H1 (cell line): ENCODE results near the gene CAMK2A. TPM values are rescaled to one million over a fixed set of nuclear protein-coding genes. Genes with fewer than 3 reads are reported as not detected.

Experiments
- CTCF ChIA-PET: fragments of 300-600 bp; sonication (Branson Sonifier 250); formaldehyde crosslinking; loops from one replicate; lab custom pipeline; 2021; ENCODE audit not compliant: partially characterized antibody; lab: Charles Lee
- POLR2A ChIA-PET: fragments of 300-600 bp; sonication (Branson Sonifier 250); formaldehyde crosslinking; loops from one replicate; lab custom pipeline; 2021; ENCODE audit warnings: inconsistent platforms; ENCODE audit not compliant: partially characterized antibody; lab: Charles Lee
- DNase-seq, 2 experiments: peaks; one replicate each; pipeline versions ENCODE4 v3.0.0 to v3.0.0-alpha.2; 2010 to 2022; ENCODE audit warnings: low spot score in 2 of 2, low read depth in 1 of 2, mixed read lengths in 1 of 2
- FAIRE-seq: peaks from 2 replicates; lab custom pipeline; 2011; peaks lifted over from hg19 to GRCh38; lab: Jason Lieb, UNC
- H2AFZ ChIP-seq: 2 replicates; pipeline ENCODE4 v1.8.1; 2012; ENCODE audit warnings: low read length, inconsistent platforms
- H2AK5ac ChIP-seq: 2 replicates; pipeline ENCODE4 v1.6.1; 2013; ENCODE audit warnings: low read depth, low read length
- H2BK120ac ChIP-seq: replicated peaks from 2 replicates; pipeline ENCODE3; 2013; ENCODE audit warnings: low read depth, low read length, inconsistent platforms
- H2BK12ac ChIP-seq: 2 replicates; pipeline ENCODE4 v1.6.1; 2013; ENCODE audit warnings: low read depth, low read length
- H2BK15ac ChIP-seq: 2 replicates; pipeline ENCODE4 v1.6.1; 2013; ENCODE audit warnings: low read length
- H2BK20ac ChIP-seq: 2 replicates; pipeline ENCODE4 v1.6.1; 2013; ENCODE audit warnings: low read length
- H2BK5ac ChIP-seq: 2 replicates; pipeline ENCODE4 v1.6.1; 2013; ENCODE audit warnings: low read depth, low read length
- H3K14ac ChIP-seq: 2 replicates; pipeline ENCODE4 v1.6.1; 2013; ENCODE audit warnings: inconsistent platforms; ENCODE audit not compliant: insufficient read length
- H3K18ac ChIP-seq: 2 replicates; pipeline ENCODE4 v1.6.1; 2013; ENCODE audit warnings: low read length; ENCODE audit errors: extremely low read depth
- H3K23ac ChIP-seq: 2 replicates; pipeline ENCODE4 v1.6.1; 2013; ENCODE audit warnings: inconsistent platforms; ENCODE audit not compliant: insufficient read length
- H3K23me2 ChIP-seq: 2 replicates; pipeline ENCODE4 v1.6.1; 2013; ENCODE audit warnings: low read depth, low read length
- H3K27ac ChIP-seq: 2 replicates; pipeline ENCODE4 v1.6.1; 2011; ENCODE audit warnings: low read depth, low read length, inconsistent platforms
- H3K27me3 ChIP-seq, 4 experiments: replicated peaks in 1 of 4; 1 replicate in 1 of 4; 2 replicates in 3 of 4; pipeline versions ENCODE4 v1.6.1 to v1.8.1; 2011 to 2013; ENCODE audit warnings: low read length in 3 of 4, mild to moderate bottlenecking in 3 of 4, inconsistent platforms in 2 of 4, mixed read lengths in 2 of 4, moderate library complexity in 1 of 4; ENCODE audit not compliant: control insufficient read depth in 3 of 4, insufficient read depth in 3 of 4; ENCODE audit errors: extremely low read depth in 1 of 4
- H3K36me3 ChIP-seq, 4 experiments: 2 replicates each; pipeline versions ENCODE4 v1.6.1 to v1.8.1; 2011 to 2013; ENCODE audit warnings: mild to moderate bottlenecking in 4 of 4, low read length in 3 of 4, moderate library complexity in 2 of 4, control low read depth in 1 of 4, inconsistent platforms in 1 of 4; ENCODE audit not compliant: insufficient read depth in 4 of 4, control insufficient read depth in 2 of 4
- H3K4ac ChIP-seq: replicated peaks from 2 replicates; pipeline ENCODE3; 2013; ENCODE audit warnings: low read length, low read depth, mixed read lengths, inconsistent platforms; ENCODE audit not compliant: insufficient read length
- H3K4me1 ChIP-seq, 4 experiments: replicated peaks in 1 of 4; 1 replicate in 1 of 4; 2 replicates in 3 of 4; pipeline versions ENCODE4 v1.6.1 to v1.8.1; 2011 to 2013; ENCODE audit warnings: low read length in 3 of 4, inconsistent platforms in 2 of 4, mixed read lengths in 1 of 4; ENCODE audit not compliant: insufficient read depth in 4 of 4, control insufficient read depth in 3 of 4
- H3K4me2 ChIP-seq, 2 experiments: 2 replicates each; pipeline versions ENCODE4 v1.6.1 to v1.8.1; 2011 to 2013; ENCODE audit warnings: low read depth in 2 of 2, low read length in 2 of 2, control low read depth in 1 of 2, inconsistent platforms in 1 of 2, mild to moderate bottlenecking in 1 of 2; ENCODE audit not compliant: insufficient read depth in 1 of 2
- H3K4me3 ChIP-seq, 4 experiments: fragments of 200-600, 300-600 bp in 1 of 4; sonication (generic), shearing (Covaris generic), sonication (Bioruptor Twin) in 1 of 4; 2 replicates each; pipeline versions ENCODE4 v1.5.1 to v1.8.1; 2011 to 2016; ENCODE audit warnings: low read length in 4 of 4, low read depth in 3 of 4, control low read depth in 2 of 4, inconsistent platforms in 2 of 4, mild to moderate bottlenecking in 2 of 4, mixed read lengths in 1 of 4, moderate library complexity in 1 of 4; ENCODE audit not compliant: insufficient read depth in 2 of 4; ENCODE audit errors: extremely low read depth in 1 of 4
- H3K56ac ChIP-seq: replicated peaks from 2 replicates; pipeline ENCODE3; 2013; ENCODE audit warnings: low read depth, mild to moderate bottlenecking, mixed read lengths, low read length, inconsistent platforms; ENCODE audit not compliant: insufficient read length
- H3K79me1 ChIP-seq: 2 replicates; pipeline ENCODE4 v1.6.1; 2013; ENCODE audit warnings: low read depth, low read length, control low read depth
- H3K79me2 ChIP-seq, 2 experiments: 2 replicates each; pipeline versions ENCODE4 v1.6.1 to v1.8.1; 2012 to 2013; ENCODE audit warnings: low read length in 2 of 2, mild to moderate bottlenecking in 2 of 2, inconsistent platforms in 1 of 2; ENCODE audit not compliant: insufficient read depth in 2 of 2, control insufficient read depth in 1 of 2
- H3K9ac ChIP-seq, 4 experiments: replicated peaks in 1 of 4; 1 replicate in 1 of 4; 2 replicates in 3 of 4; pipeline versions ENCODE4 v1.6.1 to v1.8.1; 2011 to 2013; ENCODE audit warnings: low read depth in 3 of 4, low read length in 3 of 4, control low read depth in 2 of 4, mild to moderate bottlenecking in 2 of 4, moderate library complexity in 2 of 4, inconsistent platforms in 1 of 4; ENCODE audit errors: extremely low read depth in 1 of 4
- H3K9me3 ChIP-seq, 2 experiments: 2 replicates each; pipeline versions ENCODE4 v1.6.1 to v1.8.1; 2012 to 2013; ENCODE audit warnings: mild to moderate bottlenecking in 2 of 2, moderate library complexity in 2 of 2, control low read depth in 1 of 2, inconsistent platforms in 1 of 2, low read depth in 1 of 2, low read length in 1 of 2, mixed read lengths in 1 of 2; ENCODE audit not compliant: insufficient read depth in 2 of 2
- H4K20me1 ChIP-seq, 2 experiments: replicated peaks in 1 of 2; 2 replicates each; pipeline versions ENCODE3 to v1.8.1; 2011 to 2013; ENCODE audit warnings: inconsistent platforms in 2 of 2, low read length in 2 of 2, mild to moderate bottlenecking in 1 of 2; ENCODE audit not compliant: insufficient read depth in 2 of 2, control insufficient read depth in 1 of 2
- H4K5ac ChIP-seq: 2 replicates; pipeline ENCODE4 v1.6.1; 2013; ENCODE audit warnings: low read length, low read depth, mixed read lengths, inconsistent platforms; ENCODE audit not compliant: insufficient read length
- H4K8ac ChIP-seq: 2 replicates; pipeline ENCODE4 v1.8.0; 2013; ENCODE audit warnings: mild to moderate bottlenecking, moderate library complexity, low read length, inconsistent platforms; ENCODE audit not compliant: insufficient read depth; ENCODE audit errors: extremely low read depth
- H4K91ac ChIP-seq: replicated peaks from 2 replicates; pipeline ENCODE3; 2013; ENCODE audit warnings: low read length, mixed read lengths, inconsistent platforms; ENCODE audit not compliant: insufficient read length
- BRCA1 ChIP-seq: IDR thresholded peaks from 2 replicates; pipeline ENCODE4 v1.6.1; 2012; ENCODE audit warnings: low read depth, low read length, improper control_type of control experiment
- E2F6 ChIP-seq: IDR thresholded peaks from 2 replicates; pipeline ENCODE4 v1.6.1; 2012; ENCODE audit warnings: inconsistent platforms
- GABPA ChIP-seq: IDR thresholded peaks from 2 replicates; pipeline ENCODE4 v1.6.1; 2011; ENCODE audit warnings: mild to moderate bottlenecking, low read length, moderate library complexity, borderline replicate concordance; ENCODE audit not compliant: insufficient read depth
- GTF2F1 ChIP-seq: IDR thresholded peaks from 2 replicates; pipeline ENCODE4 v1.6.1; 2012; ENCODE audit warnings: low read depth, low read length, improper control_type of control experiment, borderline replicate concordance
- HDAC2 ChIP-seq, 2 experiments: fragments of 300-600 bp in 1 of 2; sonication (generic) in 1 of 2; IDR thresholded peaks; 2 replicates each; pipeline ENCODE4 v1.6.1; 2011 to 2012; ENCODE audit warnings: low read depth in 2 of 2, low read length in 2 of 2, mild to moderate bottlenecking in 2 of 2, moderate library complexity in 2 of 2, borderline replicate concordance in 1 of 2, inconsistent platforms in 1 of 2
- POLR2A ChIP-seq, 2 experiments: IDR thresholded peaks; 1 replicate in 1 of 2; 2 replicates in 1 of 2; pipeline ENCODE4 v1.6.1; 2011; ENCODE audit warnings: low read depth in 2 of 2, low read length in 2 of 2, mild to moderate bottlenecking in 2 of 2; ENCODE audit errors: control extremely low read depth in 1 of 2
- RFX5 ChIP-seq: IDR thresholded peaks from 2 replicates; pipeline ENCODE4 v1.6.1; 2011; ENCODE audit warnings: low read depth, low read length, improper control_type of control experiment, borderline replicate concordance
- SIN3A ChIP-seq, 2 experiments: IDR thresholded peaks in 1 of 2; conservative IDR thresholded peaks in 1 of 2; 2 replicates each; pipeline ENCODE4 v1.6.1; 2011 to 2012; ENCODE audit warnings: low read length in 2 of 2, improper control_type of control experiment in 1 of 2, low read depth in 1 of 2, mild to moderate bottlenecking in 1 of 2
- TCF12 ChIP-seq: IDR thresholded peaks from 2 replicates; pipeline ENCODE4 v1.6.1; 2011; ENCODE audit warnings: low read depth, mild to moderate bottlenecking, low read length
- TEAD4 ChIP-seq: IDR thresholded peaks from 2 replicates; pipeline ENCODE4 v1.6.1; 2012; ENCODE audit warnings: low read depth, low read length, inconsistent platforms, mixed read lengths
- YY1 ChIP-seq: IDR thresholded peaks from 2 replicates; pipeline ENCODE4 v1.6.1; 2011; ENCODE audit warnings: low read depth, mild to moderate bottlenecking, low read length
- WGBS, 2 experiments: shearing (Covaris generic) in 1 of 2; methylation state at CpG; one replicate each; pipeline versions ENCODE4 v1.1.6 to v1.1.7; 2013 to 2015; ENCODE audit warnings: low lambda C conversion rate in 2 of 2, mixed read lengths in 2 of 2, inconsistent platforms in 1 of 2, low coverage in 1 of 2, missing lambda C conversion rate in 1 of 2; ENCODE audit not compliant: insufficient replicate concordance in 2 of 2, insufficient coverage in 1 of 2, insufficient read length in 1 of 2; ENCODE audit errors: extremely low coverage in 1 of 2, missing lambda C conversion rate in 1 of 2; 5-methylcytosine and 5-hydroxymethylcytosine counted together
- polyA plus RNA-seq, 7 experiments: library from polyadenylated mRNA; depleted of rRNA in 3 of 7; stranded (reverse) in 5 of 7; unstranded in 2 of 7; fragments of >200 nt in 5 of 7; fragments of 200-250 nt in 2 of 7; gene quantifications; 1 replicate in 5 of 7; 2 replicates in 1 of 7; 4 replicates in 1 of 7; pipeline versions ENCODE4 v1.2.1 to v1.2.3, GENCODE V29; 2011 to 2013; ENCODE audit warnings: missing spikeins in 2 of 7, mixed read lengths in 2 of 7
- total RNA-seq: library from RNA; stranded (reverse); fragmentation: NEBNext Ultra II Directional; extraction: Animal tissue kit (Norgen Biotek cat#: 25700); gene quantifications from 2 replicates; pipeline ENCODE4 v1.2.1, GENCODE V29; 2021
- TF ChIP-seq, protein P1 (sequence below): IDR thresholded peaks from 2 replicates; pipeline ENCODE4 v1.6.1; 2012; ENCODE audit warnings: low read length, inconsistent platforms

The CAMK2A gene
- total and polyA plus RNA-seq, 2 of the 8 experiments (the other 6 are each of a cell fraction or from before 2014, with no cell fraction given) = 0.20 to 0.28 TPM

DNA sequence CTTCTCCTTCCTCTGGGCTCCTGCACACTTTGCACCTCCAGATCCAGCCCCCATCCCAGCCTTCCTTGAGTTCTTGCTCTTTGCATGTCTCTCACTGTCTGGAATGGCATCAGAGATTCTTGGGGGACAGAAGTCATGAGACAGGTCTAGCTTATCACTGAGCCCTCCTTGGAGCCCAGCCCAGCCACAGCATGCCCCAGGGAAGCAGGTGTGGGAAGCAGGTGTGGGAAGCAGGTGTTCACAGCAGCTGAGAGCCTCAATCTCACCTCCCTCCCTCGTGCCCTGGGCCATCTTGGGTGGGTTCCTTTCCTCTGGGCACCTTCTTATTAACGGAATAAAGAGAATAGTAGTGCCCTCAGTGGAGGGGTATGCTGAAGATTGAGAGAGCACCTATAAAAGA lies 72.5 kb downstream of the CAMK2A start:
- H3K23ac ChIP-seq = no peak overlapping the region
- no peak overlapping the region for H2AK5ac ChIP-seq
- no peak overlapping the region for H2BK12ac ChIP-seq
- no peak overlapping the region for H2BK20ac ChIP-seq
- no peaks in the 10 kb centered on the region for H3K9me3 ChIP-seq
- peaks cover 0 to 6% (median 4%) of the 10 kb centered on the region in 4 experiments; a peak in 3 of 7 replicates for H3K27me3 ChIP-seq
- H2BK5ac ChIP-seq = no peak overlapping the region
- ChIA-PET POLR2A (no interaction called here), CTCF (interaction anchor here (1.6 to 22.9 kb wide), 12 partner anchors 13 to 102 kb away, joined by 4 to 406 read pairs (median 21); partner anchors contain the start of genes CDX1, PDGFRB and SLC6A7)
- H3K18ac ChIP-seq = no peak overlapping the region
- FAIRE-seq = no peak
- peaks cover 0 to 6% (median 3%) of the 10 kb centered on the region in 4 experiments; a peak in 5 of 7 replicates for H3K4me1 ChIP-seq
- H4K91ac ChIP-seq = no peak overlapping the region
- H3K27ac ChIP-seq = no peak overlapping the region
- H3K4ac ChIP-seq = no peak overlapping the region
- H2BK120ac ChIP-seq = no peak overlapping the region
- H2AFZ ChIP-seq = no peak overlapping the region
- H3K4me2 ChIP-seq = no peak overlapping the region
- no peak overlapping the region for H3K56ac ChIP-seq
- DNase-seq = no peak
- H4K20me1 ChIP-seq = no peaks in the 10 kb centered on the region
- H3K4me3 ChIP-seq = no peak overlapping the region
- no peak overlapping the region for H4K5ac ChIP-seq
- no peaks in the 10 kb centered on the region for H3K23me2 ChIP-seq
- WGBS, 2 experiments = 100% methylated on average over 2 of the region's 2 CpGs; no CpG with 5 or more reads in 1 of the 2 experiments
- no peaks in the 10 kb centered on the region for H3K79me2 ChIP-seq
- no peak overlapping the region for H4K8ac ChIP-seq
- H3K79me1 ChIP-seq = no peaks in the 10 kb centered on the region
- no peaks in the 10 kb centered on the region for H3K36me3 ChIP-seq
- H3K9ac ChIP-seq = no peak overlapping the region
- H3K14ac ChIP-seq = no peak overlapping the region
- H2BK15ac ChIP-seq = peak overlapping the region; percentile 46; the same call in 1 of the 2 replicates
- no peak for TF ChIP-seq YY1
- no peak for TF ChIP-seq POLR2A (IDR thresholded peaks at IDR 0.05; ENCODE audit: control extremely low read depth in 1 of 2, low read depth in 2 of 2, low read length in 2 of 2)
- no peak for TF ChIP-seq SIN3A (conservative IDR thresholded peaks at IDR 0.05 in 1 of 2, IDR thresholded peaks at IDR 0.05 in 1 of 2; ENCODE audit: low read depth in 1 of 2, low read length in 2 of 2)
- no peak for TF ChIP-seq RFX5
- no peak for TF ChIP-seq GABPA
- no peak for TF ChIP-seq GTF2F1
- TF ChIP-seq HDAC2 (IDR thresholded peaks at IDR 0.05; ENCODE audit: borderline replicate concordance in 1 of 2, low read depth in 2 of 2, low read length in 2 of 2) = no peak
- no peak for TF ChIP-seq TCF12
- TF ChIP-seq TEAD4 = no peak
- TF ChIP-seq BRCA1 = no peak
- TF ChIP-seq, protein P1, sequence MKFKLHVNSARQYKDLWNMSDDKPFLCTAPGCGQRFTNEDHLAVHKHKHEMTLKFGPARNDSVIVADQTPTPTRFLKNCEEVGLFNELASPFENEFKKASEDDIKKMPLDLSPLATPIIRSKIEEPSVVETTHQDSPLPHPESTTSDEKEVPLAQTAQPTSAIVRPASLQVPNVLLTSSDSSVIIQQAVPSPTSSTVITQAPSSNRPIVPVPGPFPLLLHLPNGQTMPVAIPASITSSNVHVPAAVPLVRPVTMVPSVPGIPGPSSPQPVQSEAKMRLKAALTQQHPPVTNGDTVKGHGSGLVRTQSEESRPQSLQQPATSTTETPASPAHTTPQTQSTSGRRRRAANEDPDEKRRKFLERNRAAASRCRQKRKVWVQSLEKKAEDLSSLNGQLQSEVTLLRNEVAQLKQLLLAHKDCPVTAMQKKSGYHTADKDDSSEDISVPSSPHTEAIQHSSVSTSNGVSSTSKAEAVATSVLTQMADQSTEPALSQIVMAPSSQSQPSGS = no peak
- no peak for TF ChIP-seq E2F6
